Measurements from ENCODE around the gene ANKRD52.

Gene ANKRD52

GRCh38 chr12:56241424-56242303 lies 16.5 kb downstream of the ANKRD52 start:
- DNase-seq (ENCODE audit: low read depth) = no peak

GRCh38 chr12:56237552-56237951 lies 20.6 kb downstream of the ANKRD52 start:
- DNase-seq (ENCODE audit: low read depth) = no peak

DNA sequence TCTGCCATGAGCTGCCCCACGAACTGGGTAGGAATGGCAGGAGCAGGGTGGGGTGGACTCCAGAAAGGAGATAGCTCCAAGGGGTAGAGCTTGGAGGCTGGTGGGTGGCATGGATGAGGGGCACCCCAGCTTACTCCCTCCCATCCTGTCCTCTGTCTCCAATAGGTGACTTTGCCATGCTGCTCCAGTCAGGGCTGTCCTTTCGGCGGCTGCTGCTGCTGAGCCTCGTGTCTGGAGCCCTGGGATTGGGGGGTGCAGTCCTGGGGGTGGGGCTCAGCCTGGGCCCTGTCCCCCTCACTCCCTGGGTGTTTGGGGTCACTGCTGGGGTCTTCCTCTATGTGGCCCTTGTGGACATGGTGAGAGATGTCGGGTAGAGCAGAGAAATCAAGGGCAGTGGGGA lies 21.2 kb downstream of the ANKRD52 start:
- DNase-seq (ENCODE audit: low read depth) = no peak

- DNase-seq (ENCODE audit: low read depth) = no peak
Observed at GRCh38 chr12:56236091-56236490, 22.1 kb downstream of the ANKRD52 start.

DNA sequence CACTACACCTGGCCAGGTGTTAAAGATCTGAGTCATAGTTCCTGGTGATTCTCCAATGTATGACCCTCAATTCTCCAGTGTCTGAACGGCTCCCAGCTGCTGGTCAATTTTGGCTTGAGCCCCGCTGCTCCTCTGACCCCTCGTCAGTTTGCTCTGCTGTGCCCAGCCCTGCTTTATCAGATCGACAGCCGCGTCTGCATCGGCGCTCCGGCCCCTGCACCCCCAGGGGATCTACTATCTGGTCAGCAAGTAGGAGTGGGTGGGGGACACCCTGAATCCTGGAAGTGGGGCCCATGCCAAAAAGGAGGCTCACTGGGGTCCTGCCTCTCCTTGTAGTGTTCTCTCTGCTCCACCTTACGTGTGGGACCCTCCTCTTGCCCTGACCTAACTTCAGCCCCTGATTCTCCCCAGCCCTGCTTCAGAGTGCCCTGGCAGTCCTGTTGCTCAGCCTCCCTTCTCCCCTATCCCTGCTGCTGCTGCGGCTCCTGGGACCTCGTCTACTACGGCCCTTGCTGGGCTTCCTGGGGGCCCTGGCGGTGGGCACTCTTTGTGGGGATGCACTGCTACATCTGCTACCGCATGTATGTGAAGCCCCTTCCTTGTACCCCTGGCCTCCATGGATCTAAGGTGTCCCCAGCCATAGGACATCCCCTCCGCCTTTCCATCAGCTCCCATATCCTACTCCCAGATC lies 23.3 kb downstream of the ANKRD52 start:
- DNase-seq (ENCODE audit: low read depth) = no peak

- no peak for DNase-seq (ENCODE audit: low read depth)
Observed at GRCh38 chr12:56231184-56231582, 27.0 kb downstream of the ANKRD52 start.

- DNase-seq (ENCODE audit: low read depth) = no peak
Observed at GRCh38 chr12:56230432-56231183, 27.6 kb downstream of the ANKRD52 start.

GRCh38 chr12:56229916-56230431 lies 28.2 kb downstream of the ANKRD52 start, which contains the start of gene SLC39A5:
Gene SLC39A5, plus strand, starts transcription at chr12:56230051. Its CDS starts 1,224 bp downstream, at chr12:56231275.
- DNase-seq (ENCODE audit: low read depth) = no peak

- DNase-seq (ENCODE audit: low read depth) = no peak
Observed at GRCh38 chr12:56229082-56229481, 29.1 kb downstream of the ANKRD52 start.

DNA sequence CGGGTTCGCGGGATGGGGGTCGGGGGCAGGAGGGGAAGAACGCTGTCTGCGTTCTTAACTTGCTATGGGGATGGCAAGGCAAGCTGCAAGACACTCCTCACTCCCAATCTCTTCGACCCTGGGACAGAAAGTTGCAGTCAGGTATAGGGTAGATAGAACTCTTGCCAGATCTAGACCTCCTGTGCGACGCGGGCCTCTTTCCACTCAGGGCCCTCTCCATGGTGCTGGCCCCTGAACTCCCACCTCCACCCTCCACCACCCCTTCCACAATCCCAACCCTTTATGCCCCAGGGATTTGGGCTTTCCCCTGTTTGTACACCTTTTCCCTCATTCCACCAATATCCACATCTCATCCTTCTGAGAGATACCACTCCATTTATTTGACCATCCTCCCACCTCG lies 33.2 kb downstream of the ANKRD52 start:
- no peak for DNase-seq (ENCODE audit: low read depth)

DNA sequence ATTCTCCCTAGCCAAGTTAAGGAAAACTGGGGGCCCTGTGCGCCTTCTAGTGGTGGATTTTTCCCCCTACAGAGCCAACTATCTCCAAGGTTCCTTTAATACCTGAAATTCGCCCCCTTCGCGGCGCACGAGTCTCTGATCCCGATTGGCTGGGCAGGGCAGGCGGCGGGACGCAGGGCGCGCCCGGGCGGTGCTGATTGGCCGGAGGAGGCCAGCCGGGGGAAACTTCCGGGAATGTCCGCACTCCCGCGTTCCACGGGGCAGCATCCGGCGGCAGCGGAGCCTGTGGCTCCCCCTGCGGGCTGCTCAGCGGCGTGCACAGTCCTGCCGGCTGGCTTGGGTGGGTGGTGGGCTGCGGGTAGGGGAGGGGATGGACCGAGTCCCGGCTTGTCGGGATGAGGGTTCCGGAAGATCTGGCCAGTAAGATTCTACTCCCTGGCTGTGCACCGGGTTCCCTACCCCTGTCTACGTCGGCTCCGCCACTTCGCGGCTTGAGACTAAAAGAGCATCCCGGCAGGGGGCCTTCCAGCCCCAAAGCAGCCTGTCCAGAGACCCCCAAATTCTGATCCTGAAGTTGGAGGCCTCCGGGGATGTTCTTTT lies 34.0 kb downstream of the ANKRD52 start, which contains the start of gene NABP2:
NABP2 (plus strand) TSS at position 241 of the 600 bp plus-strand sequence. CDS start 515 bp downstream, outside the sequence.
- DNase-seq (ENCODE audit: low read depth) = peak; percentile 96

GRCh38 chr12:56223571-56224101 lies 34.5 kb downstream of the ANKRD52 start:
- DNase-seq (ENCODE audit: low read depth) = no peak

- DNase-seq (ENCODE audit: low read depth) = no peak
Observed at GRCh38 chr12:56222531-56222895, 35.7 kb downstream of the ANKRD52 start.

GRCh38 chr12:56221757-56222530 lies 36.2 kb downstream of the ANKRD52 start, which contains the start of gene RNF41:
Gene RNF41, minus strand, starts transcription at chr12:56221922. Its CDS starts 7,875 bp downstream, at chr12:56214047.
- DNase-seq (ENCODE audit: low read depth) = peak; percentile 96

GRCh38 chr12:56221232-56221756 lies 36.9 kb downstream of the ANKRD52 start:
- peak; percentile 69 for DNase-seq (ENCODE audit: low read depth)

- DNase-seq (ENCODE audit: low read depth) = peak; percentile 71
Observed at GRCh38 chr12:56220611-56221231, 37.5 kb downstream of the ANKRD52 start.

DNA sequence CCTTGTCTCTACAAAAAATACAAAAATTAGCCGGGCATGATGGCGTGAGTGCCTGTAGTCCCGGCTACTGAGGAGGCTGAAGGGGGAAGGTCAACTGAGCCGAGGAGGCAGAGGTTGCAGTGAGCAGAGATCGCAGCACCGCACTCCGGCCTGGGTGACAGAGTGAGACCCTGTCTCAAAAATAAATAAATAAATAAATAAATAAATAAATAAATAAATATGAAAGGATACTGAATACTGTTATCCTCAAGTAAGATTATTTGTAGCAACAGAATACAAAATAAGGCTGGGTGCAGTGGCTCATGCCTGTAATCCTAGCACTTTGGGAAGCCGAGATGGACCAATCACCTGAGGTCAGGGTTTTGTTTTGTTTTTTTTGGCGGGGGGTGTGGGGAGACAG lies 38.3 kb downstream of the ANKRD52 start:
- DNase-seq (ENCODE audit: low read depth) = no peak

- DNase-seq (ENCODE audit: low read depth) = no peak
Observed at GRCh38 chr12:56216461-56216860, 41.7 kb downstream of the ANKRD52 start.

- no peak for DNase-seq (ENCODE audit: low read depth)
Observed at GRCh38 chr12:56213878-56214277, 44.3 kb downstream of the ANKRD52 start.

DNA sequence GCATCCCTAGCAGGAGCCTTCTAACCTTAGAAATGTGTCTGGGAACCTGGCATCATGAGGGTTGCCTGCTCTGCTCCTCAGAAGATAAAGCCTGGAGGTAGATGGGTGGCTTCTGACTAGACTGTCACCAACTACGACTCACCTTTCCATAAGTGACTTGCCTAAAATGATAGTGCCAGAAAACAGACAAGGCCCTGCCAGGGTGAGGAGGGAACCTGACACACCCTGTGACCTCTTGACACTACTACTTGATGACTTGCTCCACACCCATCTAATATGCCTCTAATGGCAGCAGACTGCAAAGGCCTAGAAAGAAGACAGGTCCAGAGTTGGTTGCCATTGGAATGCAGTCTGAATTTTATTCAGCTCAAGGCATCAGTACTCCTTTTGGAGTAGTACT lies 45.8 kb downstream of the ANKRD52 start:
- no peak for DNase-seq (ENCODE audit: low read depth)
